CD4-positive, alpha-beta T cell treated with Interleukin-4 for 4 hours (primary cell): Measurements from ENCODE around the gene KRT15.

Experiments
- DNase-seq: peaks from one replicate; pipeline ENCODE4 v3.0.0-alpha.2; 2020

KRT15 gene

DNA sequence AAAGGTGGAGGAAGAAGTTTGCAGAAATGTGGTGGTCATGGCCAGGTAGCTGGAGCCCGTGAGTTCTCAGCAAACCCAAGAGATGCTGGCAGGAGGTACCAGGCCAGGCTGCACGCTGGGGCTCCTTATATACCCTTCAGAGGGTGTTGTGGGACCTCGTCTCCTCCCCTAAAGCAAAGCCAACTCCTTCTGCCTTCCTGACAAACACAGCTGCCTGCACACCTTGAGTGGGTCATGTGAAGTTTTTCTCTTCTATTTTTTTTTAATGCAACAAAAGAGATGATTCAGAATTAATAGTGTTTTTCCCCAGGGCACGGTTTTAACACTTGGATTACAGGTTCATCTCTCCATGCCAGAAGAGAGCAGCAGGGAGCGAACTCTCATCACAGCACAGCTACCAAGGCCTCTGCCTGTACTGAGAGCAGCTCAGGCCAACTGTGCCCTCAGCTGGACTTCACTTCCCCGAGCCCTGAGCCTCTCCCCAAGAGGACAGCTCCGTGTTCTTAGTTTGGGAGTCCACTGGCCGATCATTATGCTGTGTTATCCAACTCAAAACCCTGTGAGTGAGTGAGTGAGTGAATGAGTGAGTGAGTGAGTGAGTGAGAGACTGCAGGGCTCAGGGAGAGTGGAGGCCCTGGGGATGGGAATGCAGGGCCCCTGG lies at the start of gene KRT15:
TSS of gene KRT15 (minus strand) at position 102 of the 661 bp plus-strand sequence. CDS start at position 39, 63 bp downstream.
- DNase-seq = no peak

GRCh38 chr17:41567317-41567716 lies 48.6 kb upstream of the KRT15 start:
- DNase-seq = no peak

GRCh38 chr17:41565338-41565737 lies 46.6 kb upstream of the KRT15 start:
- no peak for DNase-seq

DNA sequence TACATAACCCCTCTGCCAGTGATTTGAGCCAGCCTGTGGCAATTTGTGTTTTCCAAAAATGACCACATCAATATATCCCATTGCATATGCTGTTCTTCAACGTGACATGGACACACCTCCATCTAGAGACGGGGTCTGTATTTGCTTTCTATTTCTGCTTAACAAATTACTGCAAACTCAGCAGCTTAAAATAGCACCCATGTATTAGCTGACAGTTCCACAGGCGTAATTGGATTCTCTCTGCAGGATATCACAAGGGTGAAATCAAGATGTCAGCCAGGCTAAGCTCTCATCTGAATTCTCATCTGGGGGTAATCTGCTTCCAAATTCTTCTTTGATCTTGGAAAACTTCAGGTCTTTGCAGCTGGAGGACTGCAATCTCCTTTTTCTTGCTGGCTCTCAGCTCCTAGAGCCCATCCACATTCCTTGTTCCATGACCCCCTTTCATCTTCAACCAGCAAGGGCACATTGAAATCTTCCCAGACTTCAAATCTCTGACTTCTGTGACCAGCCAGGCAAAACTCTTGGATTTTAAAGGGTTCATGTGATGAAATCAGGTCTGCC lies 45.0 kb upstream of the KRT15 start:
- DNase-seq = no peak

GRCh38 chr17:41561554-41561953 lies 42.9 kb upstream of the KRT15 start:
- DNase-seq = no peak

GRCh38 chr17:41559548-41559947 lies 40.9 kb upstream of the KRT15 start:
- no peak for DNase-seq

- DNase-seq = no peak
These were observed 38.2 kb upstream of the KRT15 start for GRCh38 chr17:41556931-41557330.

GRCh38 chr17:41556306-41556705 lies 37.6 kb upstream of the KRT15 start:
- DNase-seq = no peak

DNA sequence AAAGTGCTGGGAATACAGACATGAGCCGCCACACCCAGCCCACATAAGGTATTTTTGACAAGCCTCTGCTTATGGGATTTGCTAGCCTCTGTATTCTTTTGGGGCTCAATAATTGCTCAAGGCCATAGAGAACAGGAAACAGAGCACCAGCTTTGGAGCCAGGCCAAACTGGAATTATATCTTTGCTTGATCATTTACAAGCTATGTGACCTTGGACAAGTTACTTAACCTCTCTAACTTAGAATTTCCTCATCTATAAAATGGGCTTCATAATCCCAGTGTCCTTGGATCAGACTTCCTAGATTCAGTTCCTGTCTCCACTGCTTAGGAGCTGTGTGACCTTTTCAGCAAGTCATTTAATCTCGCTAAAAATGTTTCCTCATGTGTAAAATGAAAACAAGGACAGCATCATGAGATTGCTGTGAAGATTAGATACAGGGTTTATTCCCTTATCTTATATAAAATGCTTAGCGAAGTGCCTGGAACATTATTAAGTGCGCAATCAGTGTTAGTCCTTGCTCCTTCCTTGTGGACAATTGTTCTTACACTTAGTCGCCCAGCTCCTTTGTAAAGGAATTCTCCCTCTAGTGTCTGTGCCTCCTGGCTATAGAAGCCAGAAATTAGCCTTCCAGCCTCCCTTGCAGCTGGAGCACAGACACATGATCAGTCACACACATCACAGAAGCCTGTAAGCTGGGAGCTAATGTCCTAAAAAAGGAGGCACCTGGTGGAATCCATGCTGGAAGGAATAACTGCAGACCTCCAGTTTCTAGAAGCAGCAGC lies 36.6 kb upstream of the KRT15 start:
- no peak for DNase-seq

- DNase-seq = no peak
These were observed 35.4 kb upstream of the KRT15 start for GRCh38 chr17:41553987-41554680.

DNA sequence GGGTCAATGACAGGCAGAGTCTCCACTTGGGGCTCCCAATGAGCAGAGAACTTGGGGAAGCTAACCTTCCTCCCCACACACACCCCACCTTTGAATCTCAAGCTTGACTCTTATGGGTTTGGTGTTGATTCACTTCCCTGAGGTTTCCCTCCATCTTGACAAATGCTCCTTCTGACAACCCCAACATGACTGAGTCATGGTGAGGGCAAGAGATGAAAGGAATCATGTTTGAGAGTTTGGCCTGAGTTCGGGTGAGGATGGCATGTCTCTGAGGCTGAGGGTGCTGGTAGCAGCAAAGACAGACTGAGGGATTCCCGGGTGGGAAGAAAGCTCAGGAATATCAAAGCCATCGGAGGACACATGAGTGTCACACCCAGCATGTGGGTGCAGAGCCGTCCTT lies 34.5 kb upstream of the KRT15 start:
- no peak for DNase-seq

DNA sequence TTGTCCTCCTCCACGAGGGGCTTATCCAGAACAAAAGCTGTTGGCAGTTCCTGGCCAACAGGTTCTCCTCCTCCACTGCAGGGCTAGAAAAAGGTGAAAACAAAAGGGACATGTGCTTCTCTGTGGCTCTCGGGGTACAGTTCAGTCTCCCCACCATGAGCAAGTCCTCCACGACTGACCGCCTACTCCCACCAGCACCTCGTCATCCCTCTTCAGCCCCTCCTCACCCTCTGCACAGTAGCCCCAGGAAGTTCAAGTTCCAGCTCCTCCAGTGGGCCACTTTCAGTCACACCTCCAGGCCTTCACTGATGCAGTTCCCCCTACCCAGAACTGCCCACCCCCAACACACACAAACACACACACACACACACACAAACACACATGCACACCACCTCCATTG lies 33.8 kb upstream of the KRT15 start:
- no peak for DNase-seq

GRCh38 chr17:41551365-41551764 lies 32.7 kb upstream of the KRT15 start:
- no peak for DNase-seq

DNA sequence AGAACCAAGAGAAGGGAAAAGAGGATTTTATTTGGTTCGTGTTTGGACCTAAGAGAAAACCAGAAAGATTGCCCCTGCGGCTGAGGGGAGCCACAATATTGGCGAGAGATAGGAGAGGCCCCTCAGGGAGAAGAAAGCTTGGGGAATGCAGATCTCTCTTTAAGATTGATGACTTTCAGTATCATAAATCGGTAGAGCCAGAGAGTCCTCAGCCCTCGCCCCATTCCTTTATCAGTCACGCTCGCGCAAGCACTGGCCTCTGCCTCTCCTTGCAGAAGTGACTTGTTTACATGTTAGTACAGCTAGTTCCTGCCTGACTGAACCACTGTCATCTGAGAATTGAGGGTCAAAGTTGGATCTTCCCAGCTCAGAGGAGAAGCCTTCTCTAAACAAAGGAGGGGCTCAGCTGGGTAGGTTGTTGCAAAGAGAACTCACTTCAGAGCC lies 30.9 kb upstream of the KRT15 start:
- DNase-seq = no peak

- DNase-seq = peak; percentile 81
These were observed 30.3 kb upstream of the KRT15 start for GRCh38 chr17:41548844-41549595.

GRCh38 chr17:41547921-41548843 lies 29.5 kb upstream of the KRT15 start:
- peak; percentile 14 for DNase-seq

DNA sequence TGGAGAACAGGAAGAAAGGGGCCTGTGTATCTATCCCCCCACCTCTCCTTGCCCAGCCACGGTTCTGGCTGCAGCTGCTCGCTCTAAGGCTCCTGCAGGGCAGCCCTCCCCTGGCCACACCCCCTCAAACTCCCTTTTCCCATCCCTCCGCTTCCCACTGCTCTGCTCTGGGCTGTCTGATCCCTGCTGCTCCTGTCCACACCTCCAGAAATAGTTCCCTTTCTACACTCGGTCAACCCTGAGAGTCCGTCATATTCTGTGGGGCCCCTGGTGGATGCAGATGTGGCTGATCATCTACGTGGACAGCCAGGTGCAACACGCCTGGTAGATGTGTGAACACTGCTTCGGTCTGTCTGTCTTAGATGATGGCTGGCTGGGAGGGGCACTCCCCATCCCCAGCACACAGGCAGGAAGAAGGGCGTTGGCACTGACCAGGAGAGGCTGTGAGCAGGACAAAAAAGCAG lies 28.7 kb upstream of the KRT15 start:
- DNase-seq = no peak

DNA sequence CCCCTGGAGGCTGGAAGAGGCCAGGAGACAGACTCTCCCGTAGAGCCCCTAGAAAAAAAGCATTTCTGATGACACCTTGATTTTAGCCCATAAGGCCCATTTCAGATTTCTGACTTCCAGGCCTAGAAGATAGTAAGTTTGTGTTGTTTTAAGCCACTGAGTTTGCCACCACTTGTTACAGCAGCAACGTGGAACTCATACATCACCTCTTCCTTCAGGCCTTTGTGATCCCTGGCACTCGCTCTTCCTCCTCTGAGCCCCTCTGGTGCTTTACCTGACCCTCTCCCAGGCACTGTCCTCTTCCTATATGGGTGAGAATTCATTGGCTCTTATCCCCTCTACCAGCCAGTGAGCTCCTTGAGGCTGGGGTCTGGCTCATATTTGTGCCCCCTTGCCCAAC lies 28.1 kb upstream of the KRT15 start:
- no peak for DNase-seq

GRCh38 chr17:41545829-41546410 lies 27.2 kb upstream of the KRT15 start:
- no peak for DNase-seq

DNA sequence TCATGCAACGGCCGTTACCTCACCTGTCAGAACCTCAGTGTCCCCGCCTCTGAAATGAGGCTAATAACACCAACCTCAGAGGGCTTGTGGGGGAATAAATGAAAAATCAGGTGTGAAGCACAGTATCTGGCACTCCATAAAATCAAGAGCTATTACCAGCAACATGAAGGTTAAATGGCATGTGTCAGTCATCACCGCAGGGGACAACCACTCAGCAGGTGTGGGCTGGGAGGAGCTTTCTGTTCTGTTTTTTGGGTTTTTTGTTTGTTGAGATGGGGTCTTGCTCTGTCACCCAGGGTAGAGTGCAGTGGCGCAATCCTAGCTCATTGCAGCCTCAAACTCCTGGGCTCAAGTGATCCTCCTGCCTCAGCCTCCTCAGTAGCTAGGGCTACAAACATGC lies 26.2 kb upstream of the KRT15 start:
- DNase-seq = no peak

- no peak for DNase-seq
These were observed 25.8 kb upstream of the KRT15 start for GRCh38 chr17:41544491-41544892.
